Tibial artery (tissue), 4 donors: ENCODE results near the gene SLC22A7.
A peak's percentile ranks its signal among the peaks of the same experiment; 100 is the strongest.

Source experiments
- DNase-seq, 2 donors: peaks; one replicate each; pipeline ENCODE4 v3.0.0-alpha.2; 2019
- H3K27ac ChIP-seq, 2 donors: fragments of 200-600 bp; sonication (generic) in 1 of 2; 1 replicate in 1 of 2; 2 replicates in 1 of 2; pipeline ENCODE4 v1.5.1; 2018 to 2019; ENCODE audit warnings: mild to moderate bottlenecking in 1 of 2
- H3K27me3 ChIP-seq, 2 donors: fragments of 200-600 bp; sonication (generic) in 1 of 2; one replicate each; pipeline versions ENCODE4 v1.5.1 to v1.6.0; 2016 to 2019
- H3K36me3 ChIP-seq, 3 donors: fragments of 200-600 bp; sonication (generic) in 2 of 3; one replicate each; pipeline ENCODE4 v1.5.1; 2016 to 2019; ENCODE audit warnings: mild to moderate bottlenecking in 2 of 3
- H3K4me1 ChIP-seq, 4 donors: fragments of 200-600 bp; sonication (generic) in 2 of 4; 1 replicate in 3 of 4; 2 replicates in 1 of 4; pipeline ENCODE4 v1.5.1; 2016 to 2019
- H3K4me3 ChIP-seq, 2 donors: fragments of 200-600 bp; sonication (generic) in 1 of 2; 1 replicate in 1 of 2; 2 replicates in 1 of 2; pipeline ENCODE4 v1.5.1; 2018 to 2019; ENCODE audit warnings: mild to moderate bottlenecking in 2 of 2
- H3K9me3 ChIP-seq, 3 donors: fragments of 200-600 bp; sonication (generic) in 1 of 3; one replicate each; pipeline ENCODE4 v1.5.1; 2016 to 2019
- CTCF ChIP-seq, 2 experiments: fragments of 200-600 bp in 1 of 2; fragments of 450-650 bp in 1 of 2; IDR thresholded peaks; one replicate each; pipeline ENCODE4 v1.5.1; 2017 to 2019; ENCODE audit warnings: antibody characterized with exemption in 2 of 2, mild to moderate bottlenecking in 1 of 2, moderate library complexity in 1 of 2
- intact Hi-C: fragments of 100-400 bp; cut with DNase I; formaldehyde crosslinking; loops from one replicate; pipeline ENCODE4 v1.15.0; 2023; ENCODE audit warnings: low total_unique reads

The SLC22A7 gene

GRCh38 chr6:43308101-43308989 is 10.3 kb downstream of the SLC22A7 start, which contains the start of gene CRIP3:
Gene CRIP3, minus strand, starts transcription at chr6:43308826. Its CDS starts 34 bp downstream, at chr6:43308792.
- Histone ChIP-seq H3K4me1 (peaks cover 0 to 13% (median 7%) of the 10 kb centered on the region in 4 donors), H3K27me3 (peaks cover 0 to 33% of the 10 kb centered on the region in 2 donors), H3K9me3 (no peaks in the 10 kb centered on the region), H3K27ac (no peak within 1 kb of the TSS), H3K36me3 (no peaks in the 10 kb centered on the region), H3K4me3 (peak within 1 kb of the TSS; percentile 36 to 42)
- peak in 1 of 2 donors; percentile 26 for DNase-seq
- intact Hi-C loops, result no loop called here
- no peak for TF ChIP-seq CTCF (IDR thresholded peaks at IDR 0.05)

- TF ChIP-seq CTCF (IDR thresholded peaks at IDR 0.05), result no peak
- no peak for DNase-seq
- Histone ChIP-seq H3K4me1 (peaks cover 0 to 13% (median 7%) of the 10 kb centered on the region in 4 donors), H3K27ac (no peak overlapping the region), H3K27me3 (peaks cover 0 to 33% of the 10 kb centered on the region in 2 donors), H3K9me3 (no peaks in the 10 kb centered on the region), H3K4me3 (peak overlapping the region; percentile 36 to 42), H3K36me3 (no peaks in the 10 kb centered on the region)
- intact Hi-C loops, result no loop called here
Measured at GRCh38 chr6:43308990-43309477, 11.0 kb downstream of the SLC22A7 start.

GRCh38 chr6:43310134-43310533 is 12.1 kb downstream of the SLC22A7 start:
- Histone ChIP-seq H3K4me3 (no peak overlapping the region), H3K4me1 (peaks cover 0 to 13% (median 7%) of the 10 kb centered on the region in 4 donors), H3K9me3 (no peaks in the 10 kb centered on the region), H3K36me3 (no peaks in the 10 kb centered on the region), H3K27me3 (peaks cover 0 to 33% of the 10 kb centered on the region in 2 donors), H3K27ac (no peak overlapping the region)
- DNase-seq, result no peak
- intact Hi-C loops, result no loop called here
- no peak for TF ChIP-seq CTCF (IDR thresholded peaks at IDR 0.05)

GRCh38 chr6:43310624-43311023 is 12.6 kb downstream of the SLC22A7 start:
- H3K4me1 ChIP-seq, result peaks cover 0 to 13% (median 7%) of the 10 kb centered on the region in 4 donors
- H3K9me3 ChIP-seq, result no peaks in the 10 kb centered on the region
- H3K36me3 ChIP-seq, result no peaks in the 10 kb centered on the region
- H3K27ac ChIP-seq, result no peak overlapping the region
- DNase-seq, result no peak
- no peak overlapping the region for H3K4me3 ChIP-seq
- intact Hi-C loops, result no loop called here
- TF ChIP-seq CTCF (IDR thresholded peaks at IDR 0.05), result no peak
- peaks cover 0 to 33% of the 10 kb centered on the region in 2 donors for H3K27me3 ChIP-seq

- TF ChIP-seq CTCF (IDR thresholded peaks at IDR 0.05), result no peak
Measured at GRCh38 chr6:43311666-43312065, 13.6 kb downstream of the SLC22A7 start.

More at GRCh38 chr6:43311666-43312065, 13.6 kb downstream of the SLC22A7 start:
- DNase-seq, result no peak
- intact Hi-C loops, result no loop called here
- no peaks in the 10 kb centered on the region for H3K36me3 ChIP-seq
- H3K9me3 ChIP-seq, result no peaks in the 10 kb centered on the region
- H3K4me1 ChIP-seq, result peaks cover 0 to 13% (median 7%) of the 10 kb centered on the region in 4 donors
- peaks cover 0 to 23% of the 10 kb centered on the region in 2 donors for H3K27me3 ChIP-seq
- no peak overlapping the region for H3K27ac ChIP-seq
- H3K4me3 ChIP-seq, result no peak overlapping the region
